GM11168 (cell line): ENCODE data around the gene IL12A.

Experiments used
- in situ Hi-C: fragments of 300-500 bp; cut with MboI; formaldehyde crosslinking; loops from one replicate; pipeline ENCODE4 v1.12.0; 2022; ENCODE audit warnings: low sequenced_read_pairs; ENCODE audit not compliant: unreplicated experiment

IL12A gene

GRCh38 chr3:159988617-159989271 lies at the start of gene IL12A:
Gene IL12A, plus strand, starts transcription at chr3:159988835.
- in situ Hi-C loops = no loop called here

- in situ Hi-C loops = no loop called here
Measured at GRCh38 chr3:159941038-159942000, 47.3 kb upstream of the IL12A start.

GRCh38 chr3:159944781-159945180 lies 43.9 kb upstream of the IL12A start:
- in situ Hi-C loops = no loop called here

GRCh38 chr3:159945930-159946329 lies 42.7 kb upstream of the IL12A start:
- in situ Hi-C loops = no loop called here

- in situ Hi-C loops = no loop called here
Measured at GRCh38 chr3:159947220-159947619, 41.4 kb upstream of the IL12A start.

GRCh38 chr3:159948429-159949144 lies 40.0 kb upstream of the IL12A start:
- in situ Hi-C loops = no loop called here

- in situ Hi-C loops = no loop called here
Measured at GRCh38 chr3:159950156-159950898, 38.3 kb upstream of the IL12A start.

GRCh38 chr3:159951540-159951939 lies 37.1 kb upstream of the IL12A start:
- in situ Hi-C loops = no loop called here

- in situ Hi-C loops = no loop called here
Measured at GRCh38 chr3:159953325-159954085, 35.1 kb upstream of the IL12A start.

- in situ Hi-C loops = no loop called here
Measured at GRCh38 chr3:159960188-159961148, 28.2 kb upstream of the IL12A start.

GRCh38 chr3:159964166-159964973 lies 24.3 kb upstream of the IL12A start:
- in situ Hi-C loops = no loop called here

GRCh38 chr3:159971311-159971710 lies 17.3 kb upstream of the IL12A start:
- in situ Hi-C loops = no loop called here

GRCh38 chr3:159977295-159977694 lies 11.3 kb upstream of the IL12A start:
- in situ Hi-C loops = no loop called here

GRCh38 chr3:159978353-159978752 lies 10.3 kb upstream of the IL12A start:
- in situ Hi-C loops = no loop called here

GRCh38 chr3:159978918-159979703 lies 9.5 kb upstream of the IL12A start:
- in situ Hi-C loops = no loop called here

GRCh38 chr3:159982442-159982974 lies 6.1 kb upstream of the IL12A start:
- in situ Hi-C loops = no loop called here
